ENCODE measurements around the gene SNX24.

The SNX24 gene

DNA sequence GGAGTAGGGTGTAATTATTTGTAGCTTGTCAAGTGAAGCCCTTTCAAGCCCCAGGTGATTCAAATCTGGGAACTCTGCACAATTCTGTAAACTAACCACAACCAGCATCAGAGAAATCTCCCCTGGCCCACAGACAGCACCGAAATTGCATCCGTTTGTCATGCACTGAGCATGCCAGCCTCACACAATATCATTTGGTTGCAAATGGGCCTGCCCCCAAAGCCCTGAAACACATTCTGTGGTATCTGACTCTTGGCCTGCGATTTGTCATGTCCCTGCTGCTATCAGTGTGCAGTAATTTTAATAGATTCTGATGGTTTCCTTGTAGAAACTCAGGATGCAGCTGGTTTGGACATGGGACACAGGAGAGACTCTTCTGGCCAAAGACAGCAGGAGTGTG, 35.3 kb downstream of the SNX24 start:
- no peak for DNase-seq (ENCODE audit: low spot score in 2 of 2)
- no peaks in the 10 kb centered on the region for H3K36me3 ChIP-seq (replicated peaks)

DNA sequence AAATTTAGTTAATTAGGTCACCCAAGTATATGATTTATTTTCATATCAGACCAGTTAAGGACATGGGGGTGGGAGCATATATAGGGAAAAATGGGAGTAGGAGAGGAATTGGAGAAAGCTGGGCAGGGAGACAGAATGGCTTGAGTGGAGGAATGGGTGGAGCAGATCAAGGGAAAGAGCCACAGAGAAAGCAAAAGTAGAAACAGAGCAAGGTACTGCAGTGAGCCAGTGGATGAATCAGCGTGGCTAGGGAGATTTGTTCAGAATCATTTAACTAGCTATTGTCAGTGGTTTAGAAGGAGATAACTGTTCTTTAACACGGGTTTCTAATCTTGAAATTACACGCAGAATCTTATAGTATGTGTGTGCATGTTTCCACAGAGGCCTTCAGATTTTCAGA, 37.4 kb downstream of the SNX24 start:
- Histone ChIP-seq H3K27me3 (ENCODE audit: low read depth) (no peaks in the 10 kb centered on the region), H3K9me3 (no peaks in the 10 kb centered on the region), H3K36me3 (replicated peaks) (no peaks in the 10 kb centered on the region), H3K4me3 (no peak overlapping the region), H3K4me1 (peaks cover 4% of the 10 kb centered on the region; the same call in 1 of the 2 replicates)
- no peak for DNase-seq (ENCODE audit: low spot score in 2 of 2)
- in situ Hi-C loops (cut with MboI; ENCODE audit: low sequenced_read_pairs), result no loop called here

More for the DNA sequence above, 35.3 kb downstream of the SNX24 start:
- Histone ChIP-seq H3K4me3 (no peak overlapping the region), H3K4me1 (peaks cover 4% of the 10 kb centered on the region; the same call in 1 of the 2 replicates), H3K9me3 (no peaks in the 10 kb centered on the region), H3K27me3 (ENCODE audit: low read depth) (no peaks in the 10 kb centered on the region)
- in situ Hi-C loops (cut with MboI; ENCODE audit: low sequenced_read_pairs), result no loop called here

DNA sequence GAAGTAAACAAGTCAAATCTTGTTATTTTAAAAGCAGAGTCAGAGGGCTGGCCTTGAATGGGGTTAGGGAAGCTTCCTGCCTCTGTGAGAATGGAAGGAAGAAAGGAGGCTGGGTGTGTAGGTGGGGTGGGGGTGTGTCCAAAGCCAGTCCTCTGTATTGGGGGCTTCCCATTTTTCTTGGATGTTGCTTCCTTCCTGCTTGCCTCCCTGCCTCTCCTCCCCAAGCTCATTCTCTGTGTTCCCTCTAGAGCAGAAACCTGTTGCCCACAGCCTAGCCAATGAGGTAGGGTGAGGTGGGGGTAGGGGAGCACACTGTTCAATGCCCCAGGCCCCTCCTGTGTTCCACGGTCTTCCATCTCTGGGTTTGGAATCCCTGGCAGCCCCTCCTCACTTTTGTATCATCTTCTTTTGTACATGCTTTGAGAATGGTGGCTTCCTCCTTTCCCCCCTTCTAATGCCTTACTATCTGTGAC, 39.7 kb downstream of the SNX24 start:
- in situ Hi-C loops (cut with MboI; ENCODE audit: low sequenced_read_pairs), result no loop called here
- H3K4me1 ChIP-seq, result peaks cover 4% of the 10 kb centered on the region; the same call in 1 of the 2 replicates
- DNase-seq (ENCODE audit: low spot score in 2 of 2), result no peak
- H3K9me3 ChIP-seq, result no peaks in the 10 kb centered on the region
- no peaks in the 10 kb centered on the region for H3K27me3 ChIP-seq (ENCODE audit: low read depth)
- no peak overlapping the region for H3K4me3 ChIP-seq
- no peaks in the 10 kb centered on the region for H3K36me3 ChIP-seq (replicated peaks)

DNA sequence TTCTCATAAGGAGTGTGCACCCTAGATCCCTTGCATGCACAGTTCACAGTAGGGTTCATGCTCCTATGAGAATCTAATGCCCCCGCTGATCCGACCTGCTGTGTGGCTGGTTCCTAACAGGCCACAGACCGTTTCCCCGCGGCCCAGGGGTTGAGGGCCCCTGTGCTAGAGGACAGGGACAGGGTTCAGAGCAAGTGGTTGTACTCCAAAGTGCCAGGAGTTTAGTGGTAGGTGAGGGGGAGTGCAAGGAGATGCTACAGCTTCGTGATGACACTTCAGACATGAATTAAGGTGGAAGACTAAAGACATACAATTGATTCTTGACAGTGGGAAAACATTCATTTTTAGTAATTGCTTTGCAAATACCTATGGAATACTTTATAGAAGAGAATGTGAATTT, 40.5 kb downstream of the SNX24 start:
- DNase-seq (ENCODE audit: low spot score in 2 of 2), result no peak
- no peaks in the 10 kb centered on the region for H3K36me3 ChIP-seq (replicated peaks)
- in situ Hi-C loops (cut with MboI; ENCODE audit: low sequenced_read_pairs), result no loop called here
- no peaks in the 10 kb centered on the region for H3K9me3 ChIP-seq
- H3K4me3 ChIP-seq, result no peak overlapping the region
- H3K27me3 ChIP-seq (ENCODE audit: low read depth), result no peaks in the 10 kb centered on the region
- H3K4me1 ChIP-seq, result no peaks in the 10 kb centered on the region

DNA sequence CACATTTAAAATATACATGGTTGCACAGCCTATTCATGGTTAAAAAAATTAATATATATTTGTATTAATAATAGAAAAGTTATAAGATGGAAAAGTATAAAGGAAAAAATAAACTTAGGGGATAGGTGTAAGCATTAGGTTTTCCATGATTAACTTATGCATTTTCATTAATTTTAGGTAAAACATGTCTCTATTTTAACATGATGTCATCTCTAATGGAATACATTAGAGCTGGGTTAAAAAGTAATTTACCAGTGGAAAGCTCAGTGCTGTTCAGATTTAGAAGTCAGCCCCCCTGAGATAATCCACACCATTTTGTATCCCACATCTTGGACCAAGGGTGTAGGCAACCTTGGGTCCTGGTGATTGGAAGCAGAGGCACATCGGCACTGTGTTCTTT, 49.7 kb downstream of the SNX24 start:
- H3K9me3 ChIP-seq, result no peaks in the 10 kb centered on the region
- H3K36me3 ChIP-seq (replicated peaks), result no peaks in the 10 kb centered on the region
- no peak for DNase-seq (ENCODE audit: low spot score in 2 of 2)
- H3K4me1 ChIP-seq, result no peaks in the 10 kb centered on the region
- no peaks in the 10 kb centered on the region for H3K27me3 ChIP-seq (ENCODE audit: low read depth)
- H3K4me3 ChIP-seq, result no peak overlapping the region
- in situ Hi-C loops (cut with MboI; ENCODE audit: low sequenced_read_pairs), result no loop called here

DNA sequence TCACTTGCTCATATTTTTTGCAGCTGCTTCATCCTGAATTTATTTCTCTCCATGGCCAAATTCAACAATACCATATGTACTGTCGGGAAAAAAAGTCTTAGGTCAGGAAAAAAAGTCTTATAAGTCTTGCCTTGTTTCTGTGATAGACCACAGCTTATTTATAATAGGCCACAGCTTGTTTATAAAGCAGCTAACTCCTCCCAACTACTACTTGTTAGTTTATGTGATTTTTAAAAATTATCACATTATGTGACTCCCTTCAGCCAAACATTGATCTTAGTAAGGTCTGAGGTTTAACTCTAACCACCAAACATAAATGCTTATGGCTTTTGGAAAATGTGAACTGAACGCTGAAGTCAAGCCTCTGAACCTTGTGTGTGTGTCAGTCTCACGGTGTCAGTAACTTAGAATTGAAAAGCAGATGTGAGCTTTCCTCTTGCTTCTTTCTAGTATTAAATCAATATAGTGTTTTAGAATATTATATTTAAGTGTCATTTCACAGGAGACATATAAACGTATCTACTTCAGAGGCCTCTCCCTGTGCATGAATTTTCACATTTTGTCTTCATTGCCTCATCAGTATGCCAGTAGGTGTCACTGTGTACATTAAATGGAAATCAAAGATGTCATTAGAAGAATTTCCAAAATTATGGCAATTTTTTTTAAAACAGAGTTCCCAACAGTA, 51.3 kb downstream of the SNX24 start:
- no peak overlapping the region for H3K4me3 ChIP-seq
- no peaks in the 10 kb centered on the region for H3K36me3 ChIP-seq (replicated peaks)
- H3K27me3 ChIP-seq (ENCODE audit: low read depth), result no peaks in the 10 kb centered on the region
- H3K4me1 ChIP-seq, result no peaks in the 10 kb centered on the region
- no peaks in the 10 kb centered on the region for H3K9me3 ChIP-seq
- peak in 1 of 2 experiments; percentile 32 for DNase-seq (ENCODE audit: low spot score in 2 of 2)
- in situ Hi-C loops (cut with MboI; ENCODE audit: low sequenced_read_pairs), result no loop called here

DNA sequence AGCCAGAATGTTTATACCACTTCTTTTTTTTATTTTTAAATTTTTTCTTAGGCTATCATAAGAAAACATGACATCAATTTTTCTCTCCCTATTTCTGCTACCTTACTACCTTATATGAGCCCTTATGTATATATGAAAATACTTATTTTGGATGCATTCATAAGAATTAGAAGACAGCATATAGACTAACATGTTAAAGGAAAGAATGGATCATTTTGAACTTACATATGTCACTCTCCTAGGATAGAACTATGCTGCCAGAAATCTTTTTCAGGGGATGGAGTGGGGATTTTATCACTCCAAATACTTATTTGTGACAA, 51.8 kb downstream of the SNX24 start:
- H3K4me1 ChIP-seq, result no peaks in the 10 kb centered on the region
- in situ Hi-C loops (cut with MboI; ENCODE audit: low sequenced_read_pairs), result no loop called here
- H3K9me3 ChIP-seq, result no peaks in the 10 kb centered on the region
- DNase-seq (ENCODE audit: low spot score in 2 of 2), result no peak
- H3K27me3 ChIP-seq (ENCODE audit: low read depth), result no peaks in the 10 kb centered on the region
- H3K4me3 ChIP-seq, result no peak overlapping the region
- no peaks in the 10 kb centered on the region for H3K36me3 ChIP-seq (replicated peaks)

DNA sequence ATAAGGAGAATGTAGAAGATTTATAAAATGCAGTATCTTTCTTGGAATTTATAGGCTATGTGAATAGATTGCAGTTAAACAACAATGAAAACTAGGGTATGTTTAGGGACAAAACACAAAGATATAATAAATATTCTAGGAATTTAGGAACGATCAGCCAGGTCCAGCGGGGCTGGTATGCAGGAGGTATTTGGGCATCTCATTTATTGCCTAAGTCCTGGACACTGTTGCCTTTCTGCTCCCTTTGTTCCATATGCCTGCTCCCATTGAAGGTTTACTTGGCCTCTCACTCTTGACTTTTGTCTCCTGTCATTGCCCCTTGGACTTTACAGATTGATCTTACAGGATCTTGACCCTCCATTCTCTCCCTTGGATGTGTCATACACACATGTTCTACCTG, 55.9 kb downstream of the SNX24 start:
- no peak overlapping the region for H3K4me3 ChIP-seq
- no peaks in the 10 kb centered on the region for H3K27me3 ChIP-seq (ENCODE audit: low read depth)
- H3K36me3 ChIP-seq (replicated peaks), result no peaks in the 10 kb centered on the region
- DNase-seq (ENCODE audit: low spot score in 2 of 2), result no peak
- no peaks in the 10 kb centered on the region for H3K9me3 ChIP-seq
- in situ Hi-C loops (cut with MboI; ENCODE audit: low sequenced_read_pairs), result no loop called here
- H3K4me1 ChIP-seq, result no peaks in the 10 kb centered on the region

DNA sequence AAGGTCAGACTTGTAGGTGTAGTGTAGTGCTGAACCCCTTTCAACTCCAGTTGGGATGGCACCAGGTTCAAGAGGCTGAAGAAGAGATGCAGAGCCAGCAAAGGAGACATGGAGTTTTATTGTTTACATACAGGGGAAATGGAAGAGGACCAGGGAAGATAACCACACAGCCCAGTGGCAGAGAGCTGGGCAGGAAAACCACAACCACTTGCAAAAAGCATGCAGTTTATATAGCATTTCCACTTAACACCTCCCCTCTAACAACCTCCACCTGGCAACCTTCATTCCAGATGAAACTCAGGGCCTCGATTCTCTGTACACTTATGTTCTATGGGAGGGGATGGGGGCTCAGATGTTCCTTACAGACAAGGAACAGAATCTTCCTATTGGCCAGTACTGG, 56.9 kb downstream of the SNX24 start:
- no peak for DNase-seq (ENCODE audit: low spot score in 2 of 2)
- no peak overlapping the region for H3K4me3 ChIP-seq
- no peaks in the 10 kb centered on the region for H3K36me3 ChIP-seq (replicated peaks)
- no peaks in the 10 kb centered on the region for H3K27me3 ChIP-seq (ENCODE audit: low read depth)
- in situ Hi-C loops (cut with MboI; ENCODE audit: low sequenced_read_pairs), result no loop called here
- peaks cover 7% of the 10 kb centered on the region for H3K4me1 ChIP-seq
- H3K9me3 ChIP-seq, result no peaks in the 10 kb centered on the region

DNA sequence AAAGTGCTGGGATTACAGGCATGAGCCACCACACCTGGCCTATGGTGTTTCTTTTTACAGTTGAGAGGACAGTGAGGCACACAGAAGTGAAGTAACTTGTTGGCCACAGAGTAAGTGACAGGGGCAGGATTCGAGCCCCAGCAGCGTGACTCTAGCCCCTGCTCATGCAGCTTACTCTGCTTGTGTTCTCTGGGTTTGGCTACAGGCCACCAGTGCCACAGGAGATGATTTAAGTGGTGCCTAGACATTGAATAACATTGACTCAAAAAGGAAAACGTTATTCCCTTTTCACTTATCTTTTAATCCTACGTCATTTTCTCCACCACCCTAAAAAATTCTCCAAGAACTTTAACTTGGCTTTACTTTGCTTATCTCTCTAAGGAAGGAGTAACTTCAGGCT, 61.4 kb downstream of the SNX24 start:
- in situ Hi-C loops (cut with MboI; ENCODE audit: low sequenced_read_pairs), result no loop called here
- DNase-seq (ENCODE audit: low spot score in 2 of 2), result peak in 1 of 2 experiments; percentile 14

DNA sequence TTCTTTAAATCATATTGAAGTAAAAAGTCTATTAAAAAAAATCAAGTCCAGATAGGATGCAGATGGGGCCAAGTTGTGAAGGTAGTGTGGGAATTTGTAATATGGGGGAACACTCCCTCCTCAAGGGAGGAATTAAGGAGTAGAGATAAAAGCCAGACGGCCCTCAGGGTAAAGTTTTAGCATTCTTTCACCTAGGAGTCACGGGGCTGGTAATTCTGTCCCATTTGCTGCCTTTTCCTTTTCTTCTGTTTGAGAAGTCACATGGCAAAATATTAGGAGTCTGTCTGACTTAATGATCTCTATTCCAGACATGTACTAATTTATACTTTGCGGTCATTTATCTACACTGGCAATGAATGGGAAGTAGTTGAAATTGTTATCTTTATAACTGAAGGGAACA, 61.9 kb downstream of the SNX24 start:
- peak; percentile 40 to 51 for DNase-seq (ENCODE audit: low spot score in 2 of 2)
- in situ Hi-C loops (cut with MboI; ENCODE audit: low sequenced_read_pairs), result no loop called here
- H3K4me3 ChIP-seq, result no peak overlapping the region
- no peaks in the 10 kb centered on the region for H3K36me3 ChIP-seq (replicated peaks)
- no peaks in the 10 kb centered on the region for H3K27me3 ChIP-seq (ENCODE audit: low read depth)
- no peaks in the 10 kb centered on the region for H3K9me3 ChIP-seq
- peaks cover 12% of the 10 kb centered on the region for H3K4me1 ChIP-seq

More for the DNA sequence above, 61.4 kb downstream of the SNX24 start:
- H3K9me3 ChIP-seq, result no peaks in the 10 kb centered on the region
- H3K27me3 ChIP-seq (ENCODE audit: low read depth), result no peaks in the 10 kb centered on the region
- no peaks in the 10 kb centered on the region for H3K36me3 ChIP-seq (replicated peaks)
- H3K4me1 ChIP-seq, result peaks cover 12% of the 10 kb centered on the region
- H3K4me3 ChIP-seq, result no peak overlapping the region

DNA sequence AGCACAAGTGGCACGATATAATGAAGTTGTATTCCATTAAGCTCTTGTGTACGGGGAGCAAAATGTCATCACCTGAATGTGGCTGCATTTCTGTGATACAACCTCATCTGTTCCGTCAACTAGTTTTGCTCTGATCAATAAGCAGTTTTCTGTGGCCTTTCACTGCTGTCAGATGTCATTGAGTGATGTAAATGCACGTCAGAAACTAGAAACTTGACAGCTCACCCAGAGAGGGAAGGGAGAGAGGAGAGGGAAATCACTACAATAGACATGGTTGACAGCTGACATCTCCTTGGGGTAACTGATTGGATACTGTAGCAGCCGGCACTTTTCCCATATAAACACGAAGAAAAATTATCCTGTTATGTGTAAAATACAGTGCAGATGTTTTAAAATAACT, 62.7 kb downstream of the SNX24 start:
- in situ Hi-C loops (cut with MboI; ENCODE audit: low sequenced_read_pairs), result no loop called here
- no peaks in the 10 kb centered on the region for H3K9me3 ChIP-seq
- no peak overlapping the region for H3K4me3 ChIP-seq
- peaks cover 12% of the 10 kb centered on the region for H3K4me1 ChIP-seq
- no peaks in the 10 kb centered on the region for H3K36me3 ChIP-seq (replicated peaks)
- no peaks in the 10 kb centered on the region for H3K27me3 ChIP-seq (ENCODE audit: low read depth)
- DNase-seq (ENCODE audit: low spot score in 2 of 2), result no peak

DNA sequence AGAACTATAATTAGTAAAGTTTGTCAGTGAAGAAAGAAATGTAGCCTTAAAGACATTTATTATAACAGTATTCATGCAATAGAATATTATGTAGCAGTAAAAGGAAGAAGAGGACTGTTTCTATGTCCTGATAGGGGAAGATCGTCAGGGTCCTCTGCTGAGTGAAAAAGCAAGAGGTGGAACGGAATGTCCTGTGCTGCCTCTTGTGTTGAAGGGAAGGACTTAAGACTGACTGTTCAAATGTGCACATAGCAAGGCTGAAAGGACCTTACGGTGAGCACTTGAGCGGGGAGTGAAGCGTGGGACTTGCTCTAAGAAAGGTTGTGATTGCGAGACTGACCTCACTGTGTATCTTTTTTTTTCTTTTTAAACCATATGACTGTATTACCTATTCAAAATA, 63.2 kb downstream of the SNX24 start:
- in situ Hi-C loops (cut with MboI; ENCODE audit: low sequenced_read_pairs), result no loop called here
- DNase-seq (ENCODE audit: low spot score in 2 of 2), result no peak
- no peak overlapping the region for H3K4me3 ChIP-seq

DNA sequence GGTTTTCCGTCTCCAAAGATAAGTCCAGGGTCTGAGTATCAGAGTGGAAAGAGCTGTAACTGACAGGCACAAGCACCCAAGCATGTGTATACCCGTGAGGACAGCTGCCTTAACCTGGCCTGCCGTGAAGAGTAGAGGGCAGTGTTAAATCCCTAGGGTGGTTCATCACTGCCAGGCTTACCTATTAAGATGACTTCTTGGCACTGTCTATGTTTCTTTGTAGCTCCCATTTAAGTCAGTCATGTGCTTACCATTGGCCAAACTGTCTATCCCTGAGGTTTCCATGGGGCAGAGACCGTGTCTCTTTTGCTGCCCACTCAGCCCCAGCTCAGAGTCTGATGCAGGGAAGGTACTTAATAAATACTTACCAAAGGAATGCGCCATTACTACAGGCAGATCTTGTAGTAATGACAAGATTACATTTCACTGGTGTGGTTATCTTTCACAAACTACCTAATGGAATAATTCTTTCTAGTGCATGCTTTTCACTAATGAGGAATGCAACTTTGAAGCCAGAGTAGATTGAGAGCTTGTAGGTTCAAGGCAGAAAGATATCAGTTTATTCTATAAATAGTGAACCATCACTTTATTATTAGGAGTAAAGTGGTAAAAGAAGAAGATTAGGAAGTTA, 64.2 kb downstream of the SNX24 start:
- DNase-seq (ENCODE audit: low spot score in 2 of 2), result no peak
- no peaks in the 10 kb centered on the region for H3K27me3 ChIP-seq (ENCODE audit: low read depth)
- no peak overlapping the region for H3K4me3 ChIP-seq
- in situ Hi-C loops (cut with MboI; ENCODE audit: low sequenced_read_pairs), result no loop called here
- peaks cover 12% of the 10 kb centered on the region for H3K4me1 ChIP-seq
- H3K36me3 ChIP-seq (replicated peaks), result no peaks in the 10 kb centered on the region
- H3K9me3 ChIP-seq, result no peaks in the 10 kb centered on the region

More for the DNA sequence above, 63.2 kb downstream of the SNX24 start:
- Histone ChIP-seq H3K27me3 (ENCODE audit: low read depth) (no peaks in the 10 kb centered on the region), H3K9me3 (no peaks in the 10 kb centered on the region), H3K4me1 (peaks cover 12% of the 10 kb centered on the region), H3K36me3 (replicated peaks) (no peaks in the 10 kb centered on the region)

Measured in HAP-1 (cell line).